GM12878 (cell line): Measurements from ENCODE around the gene ENPP6. TPM values are rescaled to one million over a fixed set of nuclear protein-coding genes. Genes with fewer than 3 reads are reported as not detected.

Experiments
- ATAC-seq: fragments of 200-7000 bp; cut with Tn5 transposase; 3 replicates; pipeline ENCODE4 v1.9.1; 2020; ENCODE audit warnings: mild to moderate bottlenecking, moderate library complexity
- BruUV-seq: library from RNA; stranded (reverse); fragments of 400-500 nt; replicated peaks from 2 replicates; lab custom pipeline; 2021; lab: Mats Ljungman, UMichigan
- CTCF ChIA-PET: fragments of 300-600 bp; sonication (Branson Sonifier 250); formaldehyde crosslinking; extraction: SDS; loops from one replicate; lab custom pipeline; 2021; ENCODE audit warnings: inconsistent platforms; lab: Yijun Ruan, JAX
- POLR2A ChIA-PET: fragments of 350-600 bp; formaldehyde crosslinking; extraction: SDS; loops from one replicate; lab custom pipeline; 2021; ENCODE audit warnings: inconsistent platforms; lab: Charles Lee
- RAD21 ChIA-PET: fragments of 300-600 bp; sonication (Branson Sonifier 250); formaldehyde crosslinking; loops from one replicate; lab custom pipeline; 2023; ENCODE audit warnings: antibody characterized with exemption; ENCODE audit not compliant: unreplicated experiment; lab: Charles Lee
- SMC1A ChIA-PET: fragments of 300-600 bp; sonication (Branson Sonifier 250); formaldehyde crosslinking; loops from one replicate; lab custom pipeline; 2023; ENCODE audit not compliant: unreplicated experiment, uncharacterized antibody; lab: Charles Lee
- DNase-seq: peaks from one replicate; pipeline ENCODE4 v3.0.0-alpha.2; 2011; ENCODE audit warnings: low read depth, low spot score
- FAIRE-seq: peaks from 3 replicates; lab custom pipeline; 2011; peaks lifted over from hg19 to GRCh38; lab: Jason Lieb, UNC
- H2AFZ ChIP-seq: 2 replicates; pipeline ENCODE4 v1.6.0; 2011; ENCODE audit warnings: low read depth, low read length, control low read depth; ENCODE audit not compliant: control insufficient read depth
- H3K27ac ChIP-seq: 2 replicates; pipeline ENCODE4 v1.5.1; 2011; ENCODE audit warnings: control low read depth; ENCODE audit not compliant: control insufficient read depth, insufficient read depth
- H3K27me3 ChIP-seq, 2 experiments: replicated peaks in 1 of 2; 2 replicates each; pipeline versions ENCODE4 v1.6.0 to v1.6.1; 2011; ENCODE audit warnings: low read length in 1 of 2; ENCODE audit not compliant: control insufficient read depth in 2 of 2, insufficient read depth in 2 of 2
- H3K36me3 ChIP-seq, 2 experiments: 2 replicates each; pipeline ENCODE4 v1.5.1; 2011; ENCODE audit warnings: low read length in 1 of 2; ENCODE audit not compliant: control insufficient read depth in 2 of 2, insufficient read depth in 2 of 2
- H3K4me1 ChIP-seq: 2 replicates; pipeline ENCODE4 v1.6.1; 2011; ENCODE audit warnings: mild to moderate bottlenecking, low read length, moderate library complexity, mixed read lengths; ENCODE audit not compliant: control insufficient read depth, insufficient read depth
- H3K4me2 ChIP-seq: 2 replicates; pipeline ENCODE4 v1.6.0; 2011; ENCODE audit warnings: control low read depth; ENCODE audit not compliant: control insufficient read depth, insufficient read depth
- H3K4me3 ChIP-seq: fragments of 200-600 bp; sonication (generic); 2 replicates; pipeline ENCODE4 v1.5.1; 2016
- H3K79me2 ChIP-seq: 2 replicates; pipeline ENCODE4 v1.6.0; 2011; ENCODE audit warnings: low read length; ENCODE audit not compliant: control insufficient read depth, insufficient read depth
- H3K9ac ChIP-seq: 2 replicates; pipeline ENCODE4 v1.8.0; 2011; ENCODE audit warnings: low read length, control low read depth, mixed read lengths; ENCODE audit not compliant: control insufficient read depth, insufficient read depth
- H3K9me3 ChIP-seq: replicated peaks from 3 replicates; pipeline ENCODE4 v1.5.1; 2011; ENCODE audit warnings: mild to moderate bottlenecking, low read length; ENCODE audit not compliant: control insufficient read depth, insufficient read depth
- H4K20me1 ChIP-seq: 2 replicates; pipeline ENCODE4 v1.6.0; 2011; ENCODE audit not compliant: control insufficient read depth, insufficient read depth
- GABPA ChIP-seq: IDR thresholded peaks from 2 replicates; pipeline ENCODE4 v1.6.1; 2014; ENCODE audit warnings: antibody characterized with exemption, low read depth, mild to moderate bottlenecking, inconsistent platforms
- NBN ChIP-seq: fragments of 450-650 bp; IDR thresholded peaks from 2 replicates; pipeline ENCODE4 v1.6.1; 2016
- PML ChIP-seq: IDR thresholded peaks from 2 replicates; pipeline ENCODE4 v1.6.1; 2012; ENCODE audit warnings: low read length, inconsistent platforms
- RBBP5 ChIP-seq: fragments of 200-600 bp; sonication (generic); conservative IDR thresholded peaks from 2 replicates; pipeline ENCODE4 v1.6.1; 2016
- RELA ChIP-seq: fragments of 450-650 bp; IDR thresholded peaks from 2 replicates; pipeline ENCODE4 v1.8.0; 2014; ENCODE audit warnings: borderline replicate concordance; ENCODE audit not compliant: partially characterized antibody
- SIX5 ChIP-seq: IDR thresholded peaks from 2 replicates; pipeline ENCODE4 v1.6.1; 2011; ENCODE audit warnings: mild to moderate bottlenecking, low read depth, low read length, moderate library complexity; ENCODE audit not compliant: severe bottlenecking
- SKIL ChIP-seq: fragments of 450-650 bp; IDR thresholded peaks from 2 replicates; pipeline ENCODE4 v1.6.1; 2017; ENCODE audit warnings: mild to moderate bottlenecking, low read depth, inconsistent platforms; ENCODE audit not compliant: poor library complexity, severe bottlenecking
- ZNF274 ChIP-seq: IDR thresholded peaks from one replicate; pipeline ENCODE4 v1.8.0; 2011; ENCODE audit not compliant: insufficient read length, insufficient read depth
- WGBS: methylation state at CpG from one replicate; pipeline ENCODE4 v1.1.6; 2016; ENCODE audit warnings: low lambda C conversion rate; ENCODE audit not compliant: insufficient replicate concordance, insufficient coverage; ENCODE audit errors: missing lambda C conversion rate; 5-methylcytosine and 5-hydroxymethylcytosine counted together
- in situ Hi-C: fragments of 300-500 bp; cut with MboI; formaldehyde crosslinking; loops from 9 replicates; pipeline ENCODE4 v1.14.3; 2018; ENCODE audit warnings: mixed read lengths
- intact Hi-C: fragments of 100-400 bp; cut with micrococcal nuclease; formaldehyde crosslinking; loops from one replicate; pipeline ENCODE4 v1.14.2; 2022; ENCODE audit not compliant: unreplicated experiment
- polyA plus RNA-seq, 11 experiments: library from polyadenylated mRNA; depleted of rRNA in 4 of 11; unstranded in 6 of 11; stranded (reverse) in 5 of 11; fragments of >200 nt; fragmentation: Nextera tagmentation in 4 of 11; fragmentation: Illumina TruSeq in 1 of 11; extraction: Ambion mirVana in 4 of 11; extraction: Trizol in 1 of 11; gene quantifications; 1 replicate in 1 of 11; 2 replicates in 10 of 11; pipeline versions ENCODE4 v1.2.1 to v1.2.3, GENCODE V29; 2011 to 2016; ENCODE audit warnings: inconsistent platforms in 2 of 11, missing spikeins in 2 of 11, low read depth in 1 of 11
- total RNA-seq, 4 experiments: library from RNA; depleted of rRNA in 3 of 4; stranded (reverse); fragments of >200 nt in 3 of 4; fragmentation: Illumina TruSeq in 1 of 4; extraction: Trizol in 1 of 4; gene quantifications; 2 replicates each; pipeline versions ENCODE4 v1.2.1 to v1.2.3, GENCODE V29; 2013 to 2021
- TF ChIP-seq, protein P1 (sequence below): fragments of 450-650 bp; IDR thresholded peaks from 2 replicates; pipeline ENCODE4 v1.6.1; 2018; ENCODE audit warnings: borderline replicate concordance, mild to moderate bottlenecking; ENCODE audit not compliant: partially characterized antibody
- TF ChIP-seq, protein P2 (sequence below): IDR thresholded peaks from 2 replicates; pipeline ENCODE4 v1.6.1; 2012; ENCODE audit warnings: low read depth, low read length, improper control_type of control experiment
- TF ChIP-seq, protein P3 (sequence below): IDR thresholded peaks from 2 replicates; pipeline ENCODE4 v1.6.1; 2012; ENCODE audit warnings: improper control_type of control experiment, low read depth, low read length; ENCODE audit not compliant: insufficient replicate concordance

Gene ENPP6
- total and polyA plus RNA-seq, 10 of the 15 experiments (the other 5 are each of a cell fraction or from before 2014, with no cell fraction given): 0.04 to 1.0 (median 0.44) TPM; not detected in 1

- TF ChIP-seq, protein P1, sequence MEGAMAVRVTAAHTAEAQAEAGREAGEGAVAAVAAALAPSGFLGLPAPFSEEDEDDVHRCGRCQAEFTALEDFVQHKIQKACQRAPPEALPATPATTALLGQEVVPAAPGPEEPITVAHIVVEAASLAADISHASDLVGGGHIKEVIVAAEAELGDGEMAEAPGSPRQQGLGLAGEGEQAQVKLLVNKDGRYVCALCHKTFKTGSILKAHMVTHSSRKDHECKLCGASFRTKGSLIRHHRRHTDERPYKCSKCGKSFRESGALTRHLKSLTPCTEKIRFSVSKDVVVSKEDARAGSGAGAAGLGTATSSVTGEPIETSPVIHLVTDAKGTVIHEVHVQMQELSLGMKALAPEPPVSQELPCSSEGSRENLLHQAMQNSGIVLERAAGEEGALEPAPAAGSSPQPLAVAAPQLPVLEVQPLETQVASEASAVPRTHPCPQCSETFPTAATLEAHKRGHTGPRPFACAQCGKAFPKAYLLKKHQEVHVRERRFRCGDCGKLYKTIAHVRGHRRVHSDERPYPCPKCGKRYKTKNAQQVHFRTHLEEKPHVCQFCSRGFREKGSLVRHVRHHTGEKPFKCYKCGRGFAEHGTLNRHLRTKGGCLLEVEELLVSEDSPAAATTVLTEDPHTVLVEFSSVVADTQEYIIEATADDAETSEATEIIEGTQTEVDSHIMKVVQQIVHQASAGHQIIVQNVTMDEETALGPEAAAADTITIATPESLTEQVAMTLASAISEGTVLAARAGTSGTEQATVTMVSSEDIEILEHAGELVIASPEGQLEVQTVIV: no peak
- no peak for TF ChIP-seq NBN
- no peak for TF ChIP-seq RELA
- no peak for TF ChIP-seq RBBP5
Observed at GRCh38 chr4:184167576-184167975, 50.1 kb downstream of the ENPP6 start (continued).

- H3K27me3 ChIP-seq: no peaks in the 10 kb centered on the region; a peak in 3 of 4 replicates
- FAIRE-seq (no peak), DNase-seq (no peak), ATAC-seq (no peak)
- in situ Hi-C loops (no loop called here), intact Hi-C loops (loop anchor here (10.0 kb wide), 1 partner anchor 542 kb away; no protein-coding TSS in a partner anchor)
- no peaks in the 10 kb centered on the region for H3K36me3 ChIP-seq
- no peaks in the 10 kb centered on the region for H3K4me1 ChIP-seq
- no peak overlapping the region for H3K4me3 ChIP-seq
- ChIA-PET SMC1A (interaction anchor here (0.6 to 2.0 kb wide), 6 partner anchors 11 to 758 kb away, joined by 3 to 10 read pairs (median 3); no protein-coding TSS in a partner anchor), RAD21 (interaction anchor here (0.6 to 1.5 kb wide), 2 partner anchors 25 to 216 kb away, joined by 3 read pairs; no protein-coding TSS in a partner anchor), CTCF (interaction anchor here (0.6 to 1.9 kb wide), 10 partner anchors 8 to 340 kb away, joined by 3 to 9 read pairs (median 4); no protein-coding TSS in a partner anchor), POLR2A (no interaction called here)
- BruUV-seq: no TSS peak
- 35% methylated on average over 6 of the region's 6 CpGs for WGBS
- no peak overlapping the region for H3K4me2 ChIP-seq
- H4K20me1 ChIP-seq: no peaks in the 10 kb centered on the region
- no peaks in the 10 kb centered on the region for H3K79me2 ChIP-seq
- H3K27ac ChIP-seq: no peak overlapping the region
- no peak overlapping the region for H2AFZ ChIP-seq
- H3K9ac ChIP-seq: no peak overlapping the region
- no peaks in the 10 kb centered on the region for H3K9me3 ChIP-seq
- TF ChIP-seq PML: no peak
- TF ChIP-seq, protein P2, sequence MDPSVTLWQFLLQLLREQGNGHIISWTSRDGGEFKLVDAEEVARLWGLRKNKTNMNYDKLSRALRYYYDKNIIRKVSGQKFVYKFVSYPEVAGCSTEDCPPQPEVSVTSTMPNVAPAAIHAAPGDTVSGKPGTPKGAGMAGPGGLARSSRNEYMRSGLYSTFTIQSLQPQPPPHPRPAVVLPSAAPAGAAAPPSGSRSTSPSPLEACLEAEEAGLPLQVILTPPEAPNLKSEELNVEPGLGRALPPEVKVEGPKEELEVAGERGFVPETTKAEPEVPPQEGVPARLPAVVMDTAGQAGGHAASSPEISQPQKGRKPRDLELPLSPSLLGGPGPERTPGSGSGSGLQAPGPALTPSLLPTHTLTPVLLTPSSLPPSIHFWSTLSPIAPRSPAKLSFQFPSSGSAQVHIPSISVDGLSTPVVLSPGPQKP: no peak
- TF ChIP-seq ZNF274: no peak
- no peak for TF ChIP-seq GABPA
- TF ChIP-seq, protein P3, sequence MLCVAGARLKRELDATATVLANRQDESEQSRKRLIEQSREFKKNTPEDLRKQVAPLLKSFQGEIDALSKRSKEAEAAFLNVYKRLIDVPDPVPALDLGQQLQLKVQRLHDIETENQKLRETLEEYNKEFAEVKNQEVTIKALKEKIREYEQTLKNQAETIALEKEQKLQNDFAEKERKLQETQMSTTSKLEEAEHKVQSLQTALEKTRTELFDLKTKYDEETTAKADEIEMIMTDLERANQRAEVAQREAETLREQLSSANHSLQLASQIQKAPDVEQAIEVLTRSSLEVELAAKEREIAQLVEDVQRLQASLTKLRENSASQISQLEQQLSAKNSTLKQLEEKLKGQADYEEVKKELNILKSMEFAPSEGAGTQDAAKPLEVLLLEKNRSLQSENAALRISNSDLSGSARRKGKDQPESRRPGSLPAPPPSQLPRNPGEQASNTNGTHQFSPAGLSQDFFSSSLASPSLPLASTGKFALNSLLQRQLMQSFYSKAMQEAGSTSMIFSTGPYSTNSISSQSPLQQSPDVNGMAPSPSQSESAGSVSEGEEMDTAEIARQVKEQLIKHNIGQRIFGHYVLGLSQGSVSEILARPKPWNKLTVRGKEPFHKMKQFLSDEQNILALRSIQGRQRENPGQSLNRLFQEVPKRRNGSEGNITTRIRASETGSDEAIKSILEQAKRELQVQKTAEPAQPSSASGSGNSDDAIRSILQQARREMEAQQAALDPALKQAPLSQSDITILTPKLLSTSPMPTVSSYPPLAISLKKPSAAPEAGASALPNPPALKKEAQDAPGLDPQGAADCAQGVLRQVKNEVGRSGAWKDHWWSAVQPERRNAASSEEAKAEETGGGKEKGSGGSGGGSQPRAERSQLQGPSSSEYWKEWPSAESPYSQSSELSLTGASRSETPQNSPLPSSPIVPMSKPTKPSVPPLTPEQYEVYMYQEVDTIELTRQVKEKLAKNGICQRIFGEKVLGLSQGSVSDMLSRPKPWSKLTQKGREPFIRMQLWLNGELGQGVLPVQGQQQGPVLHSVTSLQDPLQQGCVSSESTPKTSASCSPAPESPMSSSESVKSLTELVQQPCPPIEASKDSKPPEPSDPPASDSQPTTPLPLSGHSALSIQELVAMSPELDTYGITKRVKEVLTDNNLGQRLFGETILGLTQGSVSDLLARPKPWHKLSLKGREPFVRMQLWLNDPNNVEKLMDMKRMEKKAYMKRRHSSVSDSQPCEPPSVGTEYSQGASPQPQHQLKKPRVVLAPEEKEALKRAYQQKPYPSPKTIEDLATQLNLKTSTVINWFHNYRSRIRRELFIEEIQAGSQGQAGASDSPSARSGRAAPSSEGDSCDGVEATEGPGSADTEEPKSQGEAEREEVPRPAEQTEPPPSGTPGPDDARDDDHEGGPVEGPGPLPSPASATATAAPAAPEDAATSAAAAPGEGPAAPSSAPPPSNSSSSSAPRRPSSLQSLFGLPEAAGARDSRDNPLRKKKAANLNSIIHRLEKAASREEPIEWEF: no peak
- TF ChIP-seq SIX5: no peak
- no peak for TF ChIP-seq SKIL
Observed at GRCh38 chr4:184166736-184167135, 50.9 kb downstream of the ENPP6 start.
